ENCODE measurements around the gene LY6G6D. TPM values are rescaled to one million over a fixed set of nuclear protein-coding genes. Genes with fewer than 3 reads are reported as not detected.

The LY6G6D gene
- total and polyA plus RNA-seq, 2 donors (not counting 3 experiments of a cell fraction or from before 2014, with no cell fraction given): not detected

GRCh38 chr6:31676322-31676903, 38.7 kb upstream of the LY6G6D start:
- no peaks in the 10 kb centered on the region for H3K79me2 ChIP-seq (ENCODE audit: control insufficient read depth, insufficient read depth, low read length)
- ChIA-PET POLR2A (no interaction called here), CTCF (no interaction called here)
- H3K9ac ChIP-seq (replicated peaks; ENCODE audit: extremely low read depth, insufficient read depth, low read length): no peak overlapping the region
- no peak overlapping the region for H2AFZ ChIP-seq (ENCODE audit: low read depth, low read length)
- no peak overlapping the region for H3K27ac ChIP-seq (ENCODE audit: insufficient read depth, low read depth, low read length)
- H4K20me1 ChIP-seq (replicated peaks; ENCODE audit: control insufficient read depth, extremely low read depth, insufficient read depth, low read length): no peaks in the 10 kb centered on the region
- intact Hi-C loops (cut with micrococcal nuclease): no loop called here
- no peak overlapping the region for H3K4me3 ChIP-seq (replicated peaks in 1 of 3; ENCODE audit: insufficient read depth in 1 of 3, low read depth in 1 of 3, low read length in 3 of 3)
- no peak for TF ChIP-seq JUN (IDR thresholded peaks at IDR 0.05; ENCODE audit: borderline replicate concordance, insufficient read depth, insufficient read length, low read depth)
- TF ChIP-seq MYC (IDR thresholded peaks at IDR 0.05; ENCODE audit: low read depth, low read length): no peak
- TF ChIP-seq MAX (IDR thresholded peaks at IDR 0.05; ENCODE audit: insufficient read depth, insufficient read length): no peak
- H3K4me2 ChIP-seq (ENCODE audit: insufficient read depth, low read length): no peak overlapping the region
- DNase-seq (ENCODE audit: low read depth, low spot score): no peak
- FAIRE-seq: no peak
- H3K27me3 ChIP-seq (ENCODE audit: control insufficient read depth in 2 of 2, insufficient read depth in 2 of 2, low read length in 2 of 2): no peaks in the 10 kb centered on the region
- no peaks in the 10 kb centered on the region for H3K9me3 ChIP-seq (replicated peaks; ENCODE audit: control insufficient read depth, insufficient read depth, low read length)
- H3K36me3 ChIP-seq (ENCODE audit: control insufficient read depth in 2 of 2, extremely low read depth in 1 of 2, insufficient read depth in 2 of 2, low read length in 2 of 2): peaks cover 5 to 16% of the 10 kb centered on the region in 2 experiments
- dilution Hi-C loops (cut with MboI; ENCODE audit: extremely low pct_ligation_motif_present, low sequenced_read_pairs): no loop called here
- H3K4me1 ChIP-seq (ENCODE audit: control insufficient read depth, extremely low read depth, insufficient read depth, low read length): peaks cover 5% of the 10 kb centered on the region
- BruUV-seq (replicated peaks): no TSS peak
- H3K9me1 ChIP-seq (replicated peaks; ENCODE audit: control insufficient read depth, extremely low read depth, insufficient read depth, low read length): no peaks in the 10 kb centered on the region

GRCh38 chr6:31676904-31677303, 38.2 kb upstream of the LY6G6D start:
- Histone ChIP-seq H2AFZ (ENCODE audit: low read depth, low read length) (no peak overlapping the region), H3K4me1 (ENCODE audit: control insufficient read depth, extremely low read depth, insufficient read depth, low read length) (peaks cover 8% of the 10 kb centered on the region), H3K9me3 (replicated peaks; ENCODE audit: control insufficient read depth, insufficient read depth, low read length) (no peaks in the 10 kb centered on the region), H3K4me2 (ENCODE audit: insufficient read depth, low read length) (no peak overlapping the region), H3K9me1 (replicated peaks; ENCODE audit: control insufficient read depth, extremely low read depth, insufficient read depth, low read length) (no peaks in the 10 kb centered on the region), H4K20me1 (replicated peaks; ENCODE audit: control insufficient read depth, extremely low read depth, insufficient read depth, low read length) (no peaks in the 10 kb centered on the region), H3K27ac (ENCODE audit: insufficient read depth, low read depth, low read length) (no peak overlapping the region), H3K4me3 (replicated peaks in 1 of 3; ENCODE audit: insufficient read depth in 1 of 3, low read depth in 1 of 3, low read length in 3 of 3) (no peak overlapping the region), H3K27me3 (ENCODE audit: control insufficient read depth in 2 of 2, insufficient read depth in 2 of 2, low read length in 2 of 2) (no peaks in the 10 kb centered on the region), H3K36me3 (ENCODE audit: control insufficient read depth in 2 of 2, extremely low read depth in 1 of 2, insufficient read depth in 2 of 2, low read length in 2 of 2) (peaks cover 2 to 11% of the 10 kb centered on the region in 2 experiments), H3K9ac (replicated peaks; ENCODE audit: extremely low read depth, insufficient read depth, low read length) (no peak overlapping the region), H3K79me2 (ENCODE audit: control insufficient read depth, insufficient read depth, low read length) (no peaks in the 10 kb centered on the region)
- TF ChIP-seq JUN (IDR thresholded peaks at IDR 0.05; ENCODE audit: borderline replicate concordance, insufficient read depth, insufficient read length, low read depth) (no peak), FOS (IDR thresholded peaks at IDR 0.05; ENCODE audit: borderline replicate concordance, insufficient read depth, low read length) (no peak), POLR2AphosphoS5 (IDR thresholded peaks at IDR 0.05; ENCODE audit: insufficient read depth, low read depth, low read length) (no peak), CTCF (IDR thresholded peaks at IDR 0.05; ENCODE audit: extremely low read depth in 1 of 2, insufficient read depth in 1 of 2, low read depth in 1 of 2, low read length in 2 of 2) (no peak), EZH2 (IDR thresholded peaks at IDR 0.05; ENCODE audit: borderline replicate concordance, low read depth, low read length, severe bottlenecking) (no peak), MAX (IDR thresholded peaks at IDR 0.05; ENCODE audit: insufficient read depth, insufficient read length) (no peak), MYC (IDR thresholded peaks at IDR 0.05; ENCODE audit: low read depth, low read length) (no peak), POLR2A (IDR thresholded peaks at IDR 0.05; ENCODE audit: low read depth, low read length) (no peak), GATA2 (IDR thresholded peaks at IDR 0.05; ENCODE audit: insufficient read depth, insufficient read length, low read depth, low read length) (no peak)
- DNase-seq (ENCODE audit: low read depth, low spot score) (no peak), FAIRE-seq (no peak)
- BruUV-seq (replicated peaks): no TSS peak
- CTCF ChIA-PET: no interaction called here
- POLR2A ChIA-PET: no interaction called here
- intact Hi-C loops (cut with micrococcal nuclease): no loop called here
- dilution Hi-C loops (cut with MboI; ENCODE audit: extremely low pct_ligation_motif_present, low sequenced_read_pairs): no loop called here

All from endothelial cell of umbilical vein (primary cell).